ENCODE results near the gene LGALS4. TPM values are rescaled to one million over a fixed set of nuclear protein-coding genes. Genes with fewer than 3 reads are reported as not detected.

LGALS4 gene
- polyA plus RNA-seq, 1 of the 3 experiments (the other 2 are of a cell fraction): 0.21 TPM

Small RNA genes lying within 50 kb of the gene (small RNA-seq; reads per million reads assigned to genes)
- 0 reads per million in 7 experiments for gene RNU6-140P

Other genes starting within 250 kb of the LGALS4 start
- gene MAP4K1, start 195.0 kb downstream of the LGALS4 start, polyA plus RNA-seq (2012; rRNA removed): 0.31 and 0.37 TPM in 2 replicates
- 405 and 484 TPM in 2 replicates for gene EIF3K, start 193.8 kb downstream of the LGALS4 start, polyA plus RNA-seq (2012; rRNA removed)
- 494 and 598 TPM in 2 replicates for gene ACTN4, start 165.3 kb downstream of the LGALS4 start, polyA plus RNA-seq (2012; rRNA removed)
- gene CAPN12, start 68.5 kb downstream of the LGALS4 start, polyA plus RNA-seq (2012; rRNA removed): 1.7 and 3.0 TPM in 2 replicates
- not detected in 2 replicates for gene LGALS7, start 39.4 kb downstream of the LGALS4 start, polyA plus RNA-seq (2012; rRNA removed)
- gene LGALS7B, start 23.7 kb downstream of the LGALS4 start, polyA plus RNA-seq (2012; rRNA removed): not detected in 2 replicates
- gene ECH1, start 18.8 kb upstream of the LGALS4 start, polyA plus RNA-seq (2012; rRNA removed): 169 and 211 TPM in 2 replicates
- 249 and 280 TPM in 2 replicates for gene HNRNPL, start 37.0 kb upstream of the LGALS4 start, polyA plus RNA-seq (2012; rRNA removed)
- gene RINL, start 65.3 kb upstream of the LGALS4 start, polyA plus RNA-seq (2012; rRNA removed): 3.8 and 4.0 TPM in 2 replicates
- gene SIRT2, start 86.7 kb upstream of the LGALS4 start, polyA plus RNA-seq (2012; rRNA removed): 37.9 and 39.3 TPM in 2 replicates
- gene NFKBIB, start 87.0 kb upstream of the LGALS4 start, polyA plus RNA-seq (2012; rRNA removed): 29.6 and 31.8 TPM in 2 replicates
- gene CCER2, start 99.2 kb upstream of the LGALS4 start, polyA plus RNA-seq (2012; rRNA removed): 0.36 and 0.70 TPM in 2 replicates
- gene SARS2, start 117.8 kb upstream of the LGALS4 start, polyA plus RNA-seq (2012; rRNA removed): 36.5 and 39.8 TPM in 2 replicates
- 55.7 and 59.6 TPM in 2 replicates for gene MRPS12, start 118.0 kb upstream of the LGALS4 start, polyA plus RNA-seq (2012; rRNA removed)
- 30.8 and 40.7 TPM in 2 replicates for gene FBXO17, start 162.8 kb upstream of the LGALS4 start, polyA plus RNA-seq (2012; rRNA removed)
- gene FBXO27, start 219.6 kb upstream of the LGALS4 start, polyA plus RNA-seq (2012; rRNA removed): 5.0 and 5.8 TPM in 2 replicates